ENCODE results near the gene IGF1. TPM values are rescaled to one million over a fixed set of nuclear protein-coding genes. Genes with fewer than 3 reads are reported as not detected.

Gene IGF1
- total RNA-seq, 1 donor, result under 0.01 TPM

- no peak overlapping the region for H3K4me3 ChIP-seq (ENCODE audit: low read depth, low read length)
- no peak for TF ChIP-seq CTCF (IDR thresholded peaks at IDR 0.05; ENCODE audit: insufficient read depth, low read depth, low read length)
- DNase-seq (ENCODE audit: low read depth), result peak; percentile 60
Measured at GRCh38 chr12:102441077-102441596, 39.2 kb downstream of the IGF1 start.

GRCh38 chr12:102439426-102440405 lies 40.6 kb downstream of the IGF1 start:
- DNase-seq (ENCODE audit: low read depth), result peak; percentile 43
- H3K4me3 ChIP-seq (ENCODE audit: low read depth, low read length), result no peak overlapping the region
- TF ChIP-seq CTCF (IDR thresholded peaks at IDR 0.05; ENCODE audit: insufficient read depth, low read depth, low read length), result no peak

DNA sequence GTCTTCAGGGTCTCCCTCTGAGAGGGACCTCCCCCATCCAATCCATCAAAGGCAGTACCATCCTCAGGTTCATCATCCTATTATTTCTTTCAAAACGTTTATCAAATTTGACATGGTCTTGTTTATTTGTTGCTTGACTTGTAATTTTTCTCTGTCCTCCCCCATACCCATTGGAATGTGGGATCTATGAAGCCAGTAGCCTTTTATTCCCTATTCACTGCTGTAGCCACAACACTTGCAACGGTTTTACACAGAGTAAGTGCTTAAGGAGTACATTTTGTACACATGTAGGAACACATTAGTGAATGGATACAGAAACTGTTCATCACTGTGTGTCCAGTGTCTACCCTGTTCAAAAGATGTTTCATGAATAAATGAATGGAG lies 41.5 kb downstream of the IGF1 start:
- H3K4me3 ChIP-seq (ENCODE audit: low read depth, low read length), result no peak overlapping the region
- no peak for TF ChIP-seq CTCF (IDR thresholded peaks at IDR 0.05; ENCODE audit: insufficient read depth, low read depth, low read length)
- peak; percentile 36 for DNase-seq (ENCODE audit: low read depth)

- no peak overlapping the region for H3K4me3 ChIP-seq (ENCODE audit: low read depth, low read length)
- DNase-seq (ENCODE audit: low read depth), result peak; percentile 60
- no peak for TF ChIP-seq CTCF (IDR thresholded peaks at IDR 0.05; ENCODE audit: insufficient read depth, low read depth, low read length)
Measured at GRCh38 chr12:102438047-102438826, 42.1 kb downstream of the IGF1 start.

DNA sequence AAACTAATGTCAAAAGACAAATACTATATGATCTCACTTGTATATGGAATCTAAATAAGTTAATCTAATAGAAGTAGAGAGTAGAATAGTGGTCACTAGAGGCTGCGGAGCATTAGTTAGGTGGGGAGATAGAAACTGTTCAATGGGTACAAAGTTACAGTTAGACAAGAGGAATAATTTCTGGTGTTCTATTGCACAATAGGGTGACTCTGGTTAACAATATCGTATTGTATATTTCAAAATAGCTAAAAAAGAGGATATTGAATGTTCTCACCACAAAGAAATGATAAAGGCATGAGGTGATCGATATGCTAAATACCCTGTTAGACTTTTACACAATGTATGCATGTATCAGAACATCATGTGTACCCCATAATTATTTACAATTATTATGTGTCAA lies 42.9 kb downstream of the IGF1 start:
- DNase-seq (ENCODE audit: low read depth), result no peak
- no peak overlapping the region for H3K4me3 ChIP-seq (ENCODE audit: low read depth, low read length)
- TF ChIP-seq CTCF (IDR thresholded peaks at IDR 0.05; ENCODE audit: insufficient read depth, low read depth, low read length), result no peak

- H3K4me3 ChIP-seq (ENCODE audit: low read depth, low read length), result no peak overlapping the region
- DNase-seq (ENCODE audit: low read depth), result no peak
- TF ChIP-seq CTCF (IDR thresholded peaks at IDR 0.05; ENCODE audit: insufficient read depth, low read depth, low read length), result no peak
Measured at GRCh38 chr12:102436867-102437266, 43.5 kb downstream of the IGF1 start.

All from fibroblast of villous mesenchyme (primary cell).